HG03460 (cell line): Measurements from ENCODE around the gene FCRL2.
"Not testable (repeated sequence)": the region's sequence is repeated elsewhere in the genome, so short reads cannot be mapped to it uniquely, and the experiment has no call there.

Experiments
- ATAC-seq: cut with Tn5 transposase; IDR thresholded peaks from one replicate; pipeline ENCODE4 v1.9.1; 2021; ENCODE audit not compliant: unreplicated experiment

FCRL2 gene

DNA sequence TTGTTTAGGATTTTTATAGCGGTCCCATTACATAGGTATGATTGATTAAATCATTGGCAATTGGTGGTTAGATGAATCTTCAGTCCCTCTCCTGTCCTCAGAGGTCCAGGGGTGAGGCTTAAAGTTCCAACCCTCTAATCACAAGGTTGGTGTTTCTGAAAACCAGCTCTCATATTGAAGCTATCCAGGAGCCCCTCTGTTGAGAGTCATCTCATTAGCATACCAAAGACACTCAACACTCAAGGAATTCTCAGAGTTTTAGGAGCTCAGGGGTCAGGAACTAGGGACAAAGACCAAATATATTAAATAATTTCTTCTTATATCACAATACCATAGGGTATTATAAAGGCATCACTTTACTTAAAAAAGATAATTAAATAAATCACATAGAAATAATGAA, 23.3 kb downstream of the FCRL2 start:
- ATAC-seq, result no peak

DNA sequence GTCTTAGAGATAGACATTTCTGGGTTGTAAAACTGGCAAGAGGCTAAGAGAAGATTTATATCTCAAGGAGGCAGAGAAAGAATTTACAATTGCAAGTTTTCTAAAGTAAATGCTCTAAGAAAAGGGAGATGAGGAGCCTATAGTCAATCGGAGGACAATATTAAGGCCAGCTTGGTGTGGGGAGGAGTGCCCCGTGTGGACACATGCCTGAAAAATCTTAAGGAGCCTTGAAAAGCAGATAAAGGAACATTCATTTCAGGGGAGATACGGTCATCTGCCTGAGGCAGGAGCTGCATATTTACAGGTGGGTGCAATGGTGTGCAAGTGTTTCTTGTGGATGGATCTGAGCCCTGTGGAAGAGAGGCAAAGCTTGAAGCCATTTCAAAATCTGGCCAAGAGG, 25.6 kb downstream of the FCRL2 start:
- no peak for ATAC-seq

DNA sequence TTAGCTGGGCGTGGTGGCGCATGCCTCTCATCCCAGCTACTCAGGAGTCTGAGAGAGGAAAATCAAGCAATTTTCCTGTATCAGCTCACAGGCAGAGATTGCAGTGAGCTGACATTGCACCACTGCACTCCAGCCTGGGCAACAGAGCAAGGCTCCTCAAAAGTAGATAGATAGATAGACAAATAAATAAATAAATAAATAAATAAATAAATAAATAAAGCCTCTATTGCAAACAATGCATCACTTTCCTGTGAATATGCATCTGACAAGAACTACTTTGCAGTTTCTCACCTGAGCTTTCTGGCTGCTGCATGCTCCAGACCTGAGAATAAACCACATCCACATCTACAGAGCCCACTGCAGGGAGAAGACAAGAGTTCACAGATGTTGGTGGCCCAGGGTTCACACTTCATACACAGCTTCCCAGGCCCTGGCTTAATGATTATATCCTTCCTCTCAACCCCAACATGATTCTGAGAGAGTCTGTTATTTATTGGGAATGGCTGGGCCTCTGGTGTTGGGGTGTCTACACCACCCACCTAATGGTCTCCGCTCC, 28.6 kb downstream of the FCRL2 start:
- no peak for ATAC-seq

DNA sequence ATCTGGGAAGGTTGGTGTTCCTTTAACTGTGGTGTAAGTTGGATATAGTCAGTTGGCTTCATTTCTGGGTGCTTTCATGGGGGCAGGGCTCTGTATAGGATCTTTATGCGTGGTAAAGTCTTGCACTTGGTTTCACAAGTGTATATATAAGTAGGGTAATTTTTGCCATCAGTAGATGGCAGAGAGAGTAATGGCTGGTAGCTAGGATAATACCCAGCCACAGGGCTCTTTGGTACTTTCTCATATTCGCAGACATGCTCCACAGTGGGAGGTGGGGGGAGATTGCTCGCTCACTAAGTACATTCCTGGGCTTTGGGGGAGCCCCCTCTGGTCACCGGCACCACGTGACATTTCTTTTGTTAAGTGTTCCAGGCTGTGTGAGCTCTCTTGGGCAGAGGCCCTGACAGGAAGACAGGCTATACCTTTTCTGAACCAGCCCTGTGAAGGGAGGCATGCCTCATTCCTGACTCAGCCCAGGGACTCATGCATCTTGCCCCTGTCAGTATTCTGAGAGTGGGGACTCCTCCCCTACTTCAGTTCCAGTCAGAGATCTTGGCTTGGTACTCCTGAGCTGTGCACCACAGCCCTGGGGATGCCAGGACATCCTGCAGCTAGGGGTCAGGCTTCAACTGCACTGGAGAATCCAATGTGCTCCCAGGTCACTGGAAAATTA, 37.6 kb downstream of the FCRL2 start:
- no peak for ATAC-seq

DNA sequence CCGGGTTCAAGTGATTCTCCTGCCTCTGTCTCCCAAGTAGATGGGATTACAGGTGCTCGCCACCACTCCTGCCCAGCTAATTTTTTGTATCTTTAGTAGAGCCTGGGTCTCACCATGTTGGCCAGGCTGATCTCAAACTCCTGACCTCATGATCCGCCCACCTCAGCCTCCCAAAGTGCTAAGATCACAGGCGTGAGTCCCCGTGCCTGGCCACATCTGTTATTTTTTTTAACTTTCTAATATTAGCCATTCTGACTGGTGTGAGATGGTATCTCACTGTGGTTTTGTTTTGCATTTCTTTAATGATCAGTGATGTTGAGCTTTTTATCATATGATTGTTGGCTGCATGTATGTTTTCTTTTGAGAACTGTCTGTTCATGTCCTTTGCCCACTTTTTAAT, 40.9 kb downstream of the FCRL2 start:
- not testable (repeated sequence) for ATAC-seq

DNA sequence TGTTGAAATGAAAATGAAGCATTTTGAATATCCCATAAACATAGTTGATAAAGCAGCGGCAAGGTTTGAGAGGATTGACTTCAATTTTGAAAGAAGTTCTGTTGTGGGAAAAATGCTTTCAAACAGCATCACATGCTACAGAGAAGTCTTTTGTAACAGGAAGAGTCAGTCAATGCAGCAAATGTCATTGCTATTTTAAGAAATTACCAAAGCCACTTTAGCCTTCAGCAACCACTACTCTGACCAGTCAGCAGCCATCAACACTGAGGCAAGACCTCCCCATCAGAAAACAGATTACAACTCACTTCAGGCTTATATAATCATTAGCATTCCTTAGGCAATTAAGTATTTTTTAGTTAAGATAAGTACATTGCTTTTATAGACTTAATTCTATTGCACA, 42.6 kb downstream of the FCRL2 start:
- no peak for ATAC-seq

DNA sequence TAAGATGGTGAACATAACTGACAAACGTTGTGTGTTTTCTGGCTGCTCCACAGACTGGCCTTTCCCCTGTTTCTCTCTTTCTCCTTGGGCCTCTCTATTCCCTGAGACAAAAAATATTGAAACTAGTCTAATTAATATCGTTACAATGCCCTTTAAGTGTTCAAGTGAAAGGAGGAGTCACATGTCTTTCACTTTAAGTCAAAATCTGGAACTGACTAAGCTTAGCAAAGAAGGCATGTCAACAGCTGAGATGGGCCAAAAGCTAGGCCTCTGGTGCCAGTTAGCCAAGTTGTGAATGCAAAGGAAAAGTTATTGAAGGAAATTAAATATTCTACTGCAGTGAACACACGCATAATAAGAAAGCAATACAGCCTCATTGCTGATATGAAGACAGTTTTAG, 44.2 kb downstream of the FCRL2 start:
- no peak for ATAC-seq

DNA sequence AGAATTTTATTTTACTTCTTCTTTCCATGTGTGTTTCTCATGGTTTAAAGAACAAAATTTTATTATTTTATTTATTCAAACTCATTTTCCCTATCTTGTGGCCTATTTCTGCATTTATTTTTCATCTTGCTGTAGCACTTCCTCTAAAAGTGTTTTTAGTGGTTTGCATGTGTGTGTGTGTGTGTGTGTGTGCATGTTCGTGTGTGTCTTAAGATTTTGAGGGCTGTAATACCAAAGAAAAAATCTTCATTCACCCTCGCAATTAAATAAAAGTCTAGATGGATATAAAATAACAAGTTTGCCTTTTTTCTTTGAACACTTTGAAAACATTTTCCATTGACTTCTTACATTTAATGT, 51.7 kb downstream of the FCRL2 start:
- no peak for ATAC-seq

DNA sequence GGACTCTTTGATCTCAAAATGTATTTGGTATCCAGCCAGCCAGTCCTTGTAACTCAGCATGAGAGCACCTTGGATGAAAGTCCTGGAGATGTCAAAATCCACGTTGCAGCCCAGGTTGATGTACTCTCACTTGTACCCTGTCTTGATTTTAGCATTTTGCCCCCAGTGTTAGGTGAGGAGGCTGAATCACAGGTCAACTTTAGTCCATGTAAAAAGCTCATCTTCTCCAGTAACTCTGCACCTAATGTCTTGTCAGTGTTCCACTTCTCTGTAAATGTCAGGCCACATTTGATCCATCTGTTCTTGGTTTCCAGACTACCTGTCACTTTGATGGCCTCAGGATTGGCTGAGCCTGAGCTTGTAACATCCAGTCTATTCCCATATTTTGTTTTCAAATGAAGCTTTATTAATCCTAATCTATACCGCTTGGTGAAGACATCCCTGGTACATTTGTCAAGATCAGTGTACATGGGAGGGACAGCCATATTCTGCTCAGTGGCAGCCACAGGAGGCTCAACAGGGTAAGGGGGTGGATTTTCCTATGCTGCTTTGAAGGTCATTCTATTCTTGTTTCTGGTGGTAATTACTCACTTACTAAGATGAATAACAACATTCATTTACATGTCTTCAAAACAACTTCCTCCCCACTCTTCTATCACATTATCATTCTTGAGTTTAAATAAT, 52.3 kb downstream of the FCRL2 start:
- ATAC-seq, result no peak

DNA sequence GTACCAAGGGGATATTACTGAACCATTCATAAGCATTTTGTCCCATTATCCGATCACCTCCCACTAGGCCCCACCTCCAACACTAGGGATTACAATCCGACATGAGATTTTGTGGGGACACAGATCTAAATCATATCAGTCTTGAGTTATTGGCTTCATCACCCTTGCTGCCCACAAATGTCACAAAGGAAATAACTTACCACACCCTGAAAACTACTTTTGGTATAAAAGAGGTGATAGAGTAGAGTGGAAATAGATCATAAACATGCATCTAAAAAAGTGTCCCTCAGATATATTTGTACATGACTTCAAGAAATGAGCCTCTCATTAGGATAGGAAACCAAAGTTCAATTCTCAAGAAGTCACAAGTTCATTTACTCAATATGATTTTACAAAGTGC, 53.8 kb downstream of the FCRL2 start:
- ATAC-seq, result no peak

DNA sequence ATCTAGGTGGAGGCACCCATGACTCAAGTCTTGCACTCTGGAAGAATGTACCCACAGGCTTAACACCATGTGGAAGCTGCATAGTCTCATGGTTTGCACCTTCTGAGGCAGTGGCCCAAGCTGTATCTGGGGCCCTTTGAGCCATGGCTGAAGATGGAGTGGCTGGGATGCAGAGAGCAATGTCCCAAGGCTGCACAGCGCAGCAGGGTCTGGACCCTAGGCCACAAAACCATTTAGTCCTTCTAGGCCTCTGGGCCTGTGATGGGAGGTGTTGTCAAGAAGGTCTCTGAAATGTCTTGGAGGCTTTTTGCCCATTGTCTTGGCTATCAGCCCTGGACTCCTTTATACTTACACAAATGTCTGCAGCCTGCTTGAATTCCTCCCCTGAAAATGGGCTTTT, 54.9 kb downstream of the FCRL2 start:
- ATAC-seq, result no peak

DNA sequence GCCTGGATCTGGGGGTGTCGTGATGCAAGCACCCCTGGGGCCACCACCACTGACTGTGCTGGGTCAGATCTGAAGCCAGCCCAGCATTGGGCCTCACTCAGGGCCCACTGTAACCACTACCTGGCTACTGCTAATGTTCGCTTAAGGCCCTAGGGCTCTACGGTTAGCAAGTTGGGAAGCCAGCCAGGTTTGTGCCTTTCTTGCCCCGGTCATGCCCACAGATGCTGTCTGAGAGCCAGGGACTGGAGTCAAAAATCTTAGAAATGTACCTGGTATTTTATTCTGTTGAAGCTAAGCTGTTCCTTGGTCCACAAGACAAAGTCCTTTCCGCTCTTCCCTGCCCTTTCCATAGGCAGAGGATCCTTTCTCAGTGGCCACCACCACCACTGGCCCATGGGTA, 61.2 kb downstream of the FCRL2 start:
- ATAC-seq, result no peak

DNA sequence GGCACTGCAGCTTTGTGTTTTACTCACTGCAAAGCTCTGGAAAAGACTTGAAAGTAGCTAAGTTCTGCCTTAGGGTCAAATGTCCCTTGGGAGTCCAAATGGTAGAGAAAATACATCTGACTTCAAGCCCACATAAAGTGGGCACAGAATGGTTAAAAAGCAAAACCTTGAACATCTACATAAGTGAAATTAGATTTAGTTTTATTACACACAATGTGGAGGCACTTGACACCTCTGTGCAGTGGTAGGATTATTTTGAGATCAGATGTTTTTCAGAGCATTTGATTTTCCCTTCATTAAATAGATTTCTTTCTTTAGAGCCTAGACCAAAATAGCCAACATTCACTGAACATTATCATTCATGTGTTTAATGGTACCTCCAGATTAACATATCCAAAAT, 65.1 kb downstream of the FCRL2 start:
- ATAC-seq, result no peak

DNA sequence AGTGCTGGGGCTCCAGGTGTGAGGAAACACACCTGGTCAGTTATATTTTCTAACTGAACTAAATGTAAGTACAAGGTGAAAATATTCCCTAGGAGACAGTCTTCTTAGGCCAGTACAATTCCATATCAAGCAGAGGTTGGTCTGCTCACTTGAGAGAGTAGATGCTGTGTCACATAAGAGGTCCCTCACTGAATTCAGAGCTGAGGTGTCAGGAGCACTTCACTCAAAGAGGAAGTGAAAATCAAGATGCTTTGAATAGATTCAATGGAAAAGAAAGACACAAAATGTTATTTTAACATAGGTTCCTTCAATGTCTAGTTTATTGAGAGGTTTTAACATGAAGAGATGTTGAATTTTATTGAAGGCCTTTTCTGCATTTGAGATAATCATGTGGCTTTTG, 72.1 kb downstream of the FCRL2 start:
- no peak for ATAC-seq

DNA sequence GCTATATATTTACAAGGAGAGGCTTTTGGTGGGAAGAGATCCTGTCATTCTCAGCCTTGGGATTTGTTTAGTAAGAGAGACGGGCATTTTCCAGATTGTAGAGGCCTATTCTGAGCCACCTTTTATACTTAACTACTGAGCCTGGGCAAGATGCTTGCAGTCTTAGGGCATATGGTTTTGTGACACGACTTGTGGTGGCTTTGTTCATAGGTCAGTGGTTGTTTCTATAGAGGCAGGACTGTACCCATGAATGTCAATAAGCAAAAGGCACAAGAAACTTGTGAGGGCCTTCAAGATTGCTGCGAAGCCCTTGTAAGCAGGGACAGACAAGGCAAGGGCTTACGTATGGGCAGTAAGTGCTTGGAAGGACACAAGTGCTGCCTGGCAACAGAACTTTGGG, 73.0 kb downstream of the FCRL2 start:
- no peak for ATAC-seq

DNA sequence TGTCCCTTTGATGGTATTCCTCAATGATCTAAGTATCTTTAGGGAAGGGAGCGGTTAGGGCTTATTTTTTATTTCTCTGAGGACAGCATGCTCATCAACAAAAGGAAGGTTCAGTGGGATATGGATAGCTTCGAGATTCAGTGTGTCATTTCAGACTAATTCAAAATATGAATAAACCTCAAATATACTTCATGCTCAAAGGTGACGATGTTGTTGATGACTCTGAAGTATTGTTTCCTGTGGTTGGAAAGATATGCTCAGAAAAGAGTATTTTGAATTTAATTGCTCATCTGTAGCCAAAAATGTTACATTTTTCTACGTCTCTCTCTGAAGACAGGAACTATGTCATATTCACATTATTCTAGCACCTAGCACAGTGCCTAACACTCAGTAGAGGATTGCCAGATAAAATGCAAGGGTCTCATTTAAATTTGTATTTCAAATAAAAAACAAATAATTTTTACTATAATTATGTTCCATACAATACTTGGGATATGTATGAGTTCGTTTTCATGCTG, 74.6 kb downstream of the FCRL2 start:
- no peak for ATAC-seq

DNA sequence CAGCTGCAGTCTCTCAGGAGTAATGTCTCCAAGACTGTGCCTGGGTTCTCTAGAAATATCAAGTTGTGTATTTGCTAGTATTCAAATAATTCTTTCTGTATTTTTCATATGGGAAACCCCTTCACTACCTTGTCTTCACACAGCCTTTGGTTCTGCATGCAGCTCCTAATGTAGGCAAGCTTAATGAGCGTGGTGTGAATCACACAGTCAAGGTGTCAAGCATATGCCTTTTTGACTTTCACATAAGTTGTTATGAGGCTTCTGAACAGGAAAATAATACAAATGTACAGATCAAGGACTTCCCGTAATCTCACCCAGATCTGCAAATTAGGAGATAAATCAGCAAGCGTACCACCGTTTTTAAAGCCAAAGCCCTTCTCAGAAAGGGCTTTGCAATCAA, 76.2 kb downstream of the FCRL2 start, which contains the start of gene FCRL3:
Gene FCRL3, minus strand, starts transcription at position 38 of the 400 bp plus-strand sequence. CDS start 280 bp downstream, outside the sequence.
- ATAC-seq, result no peak

DNA sequence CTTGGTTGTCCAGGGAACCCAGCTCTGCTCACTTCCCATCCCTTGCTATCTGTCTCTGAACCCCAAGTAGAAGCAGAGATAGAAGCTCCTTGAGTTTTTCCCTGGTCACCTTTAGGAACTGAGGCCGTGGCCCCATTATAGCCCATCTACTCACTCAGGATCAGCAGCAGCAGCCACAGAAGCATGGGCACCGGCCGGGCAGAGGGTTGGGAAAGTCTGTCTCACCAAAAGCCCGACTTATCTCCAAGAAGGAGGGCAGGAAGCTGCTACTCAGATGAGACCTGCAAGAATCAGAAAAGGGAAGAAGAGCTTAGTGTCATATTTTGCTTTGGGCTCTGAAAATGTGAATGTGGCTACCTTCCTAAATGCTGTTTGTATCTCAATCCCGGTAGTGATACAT, 76.6 kb downstream of the FCRL2 start:
- no peak for ATAC-seq

DNA sequence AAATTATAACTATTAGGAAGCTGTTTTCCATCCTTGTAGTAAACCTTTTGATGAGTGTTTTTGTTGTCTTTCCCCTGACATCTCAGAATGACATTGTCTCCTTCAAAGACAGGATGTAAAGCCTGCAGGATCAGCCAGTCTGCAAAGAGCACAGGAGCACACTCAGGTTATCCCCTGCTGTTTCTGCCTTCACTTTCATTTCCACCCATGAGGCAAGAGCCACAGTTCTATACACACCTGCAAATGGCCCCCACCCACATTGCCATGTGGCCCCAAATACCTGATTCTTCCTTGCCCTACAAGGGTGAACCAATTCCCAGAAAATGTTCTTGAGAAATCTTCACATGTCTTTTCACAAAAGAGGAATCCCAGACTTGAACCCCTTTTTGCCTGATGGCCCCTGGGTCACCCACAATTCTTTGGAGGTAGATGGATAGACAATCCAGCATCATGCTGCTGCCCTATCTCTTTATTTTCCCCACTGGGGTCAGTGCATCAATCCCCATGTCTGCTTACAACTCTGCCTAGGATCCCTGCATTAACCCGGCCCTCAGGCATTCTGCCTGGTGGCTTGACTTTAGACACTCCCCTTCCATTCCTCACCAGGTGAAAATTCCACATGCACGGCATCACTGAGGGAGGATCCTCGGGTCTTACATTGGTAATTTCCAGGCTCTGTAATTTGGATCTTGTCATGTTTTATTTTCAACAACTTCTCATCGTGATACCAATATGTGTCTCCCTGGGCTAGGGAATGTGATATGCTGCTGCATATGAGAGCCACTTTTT, 79.0 kb downstream of the FCRL2 start:
- ATAC-seq, result no peak

DNA sequence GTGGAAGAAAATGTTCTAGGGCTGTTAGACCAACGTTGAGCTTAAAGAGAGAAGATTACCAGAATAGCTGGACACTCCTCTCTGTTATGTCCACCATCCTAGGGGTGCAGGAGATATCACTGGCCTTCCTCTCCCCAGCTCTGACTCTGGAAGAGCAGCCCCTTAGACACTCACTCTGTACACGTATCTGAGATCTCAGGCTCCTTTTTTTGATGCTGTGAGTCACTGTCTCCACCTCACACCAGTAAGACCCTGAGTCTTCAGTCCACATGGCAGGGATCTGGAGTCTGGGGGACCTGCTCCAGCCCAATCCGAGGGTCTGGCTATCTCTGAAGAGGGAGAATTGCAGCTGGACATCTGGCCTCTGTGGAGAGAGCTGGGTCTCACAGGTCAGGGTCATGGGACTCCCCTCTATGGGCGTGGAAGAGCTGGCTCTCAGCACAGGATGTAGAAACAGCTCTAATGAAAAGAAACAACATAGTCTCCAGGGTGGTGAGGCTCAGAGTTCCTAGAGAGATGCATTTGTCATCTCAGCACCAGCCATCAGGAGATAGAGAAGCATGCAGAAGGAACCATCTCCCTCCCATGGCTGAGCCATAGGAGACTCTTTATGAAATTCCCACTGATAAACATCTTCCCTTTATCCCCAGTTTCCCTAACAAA, 79.8 kb downstream of the FCRL2 start:
- ATAC-seq, result no peak
